CD4-positive, alpha-beta T cell (primary cell): Measurements from ENCODE around the gene GNG7. TPM values are rescaled to one million over a fixed set of nuclear protein-coding genes. Genes with fewer than 3 reads are reported as not detected.

Source experiments
- ATAC-seq: fragments of 200-7000 bp; cut with Tn5 transposase; one replicate; pipeline ENCODE4 v1.10.0; 2022; ENCODE audit warnings: mild to moderate bottlenecking; ENCODE audit not compliant: poor library complexity
- CTCF ChIA-PET: fragments of 350-600 bp; sonication (Branson Sonifier 250); formaldehyde crosslinking; loops from one replicate; lab custom pipeline; 2021; ENCODE audit warnings: antibody characterized with exemption, inconsistent platforms; lab: Charles Lee
- POLR2A ChIA-PET: fragments of 350-600 bp; sonication (Branson Sonifier 250); formaldehyde crosslinking; loops from one replicate; lab custom pipeline; 2021; ENCODE audit warnings: antibody characterized with exemption, inconsistent platforms; lab: Charles Lee
- DNase-seq, 14 experiments: peaks; one replicate each; pipeline ENCODE4 v3.0.0-alpha.2; 2013 to 2020; ENCODE audit warnings: mixed read lengths in 2 of 14
- H3K27ac ChIP-seq, 2 donors: one replicate each; pipeline versions ENCODE4 v1.5.1 to v1.7.0; 2013; ENCODE audit warnings: low read length in 2 of 2, low read depth in 1 of 2, mild to moderate bottlenecking in 1 of 2
- H3K27me3 ChIP-seq, 2 experiments: 1 replicate in 1 of 2; 2 replicates in 1 of 2; pipeline versions ENCODE4 v1.6.1 to v1.7.0; 2013; ENCODE audit warnings: low read length in 2 of 2, control low read depth in 1 of 2, mild to moderate bottlenecking in 1 of 2, moderate library complexity in 1 of 2; ENCODE audit not compliant: insufficient read depth in 2 of 2, control insufficient read depth in 1 of 2
- H3K36me3 ChIP-seq: one replicate; pipeline ENCODE4 v1.6.1; 2013; ENCODE audit warnings: low read length, control low read depth; ENCODE audit not compliant: insufficient read depth
- H3K4me1 ChIP-seq: one replicate; pipeline ENCODE4 v1.6.1; 2013; ENCODE audit warnings: low read length, control low read depth; ENCODE audit not compliant: insufficient read depth
- H3K4me3 ChIP-seq: one replicate; pipeline ENCODE4 v1.5.1; 2013; ENCODE audit warnings: mild to moderate bottlenecking, low read length, moderate library complexity
- H3K9me3 ChIP-seq, 2 experiments: 1 replicate in 1 of 2; 2 replicates in 1 of 2; pipeline versions ENCODE4 v1.6.1 to v1.7.0; 2013; ENCODE audit warnings: low read length in 2 of 2, mild to moderate bottlenecking in 2 of 2, control low read depth in 1 of 2, moderate library complexity in 1 of 2; ENCODE audit not compliant: control insufficient read depth in 1 of 2, insufficient read depth in 1 of 2
- H3K27ac Mint-ChIP-seq: one replicate; pipeline ENCODE4 v1.8.0; 2020; ENCODE audit warnings: mixed read lengths
- H3K27me3 Mint-ChIP-seq: one replicate; pipeline ENCODE4 v1.8.0; 2021; ENCODE audit warnings: mixed read lengths
- H3K36me3 Mint-ChIP-seq: one replicate; pipeline ENCODE4 v1.8.0; 2021; ENCODE audit warnings: low read depth, mixed read lengths
- H3K4me1 Mint-ChIP-seq: one replicate; pipeline ENCODE4 v1.8.0; 2021; ENCODE audit warnings: low read depth, mixed read lengths
- H3K4me3 Mint-ChIP-seq: one replicate; pipeline ENCODE4 v1.8.0; 2020; ENCODE audit warnings: mild to moderate bottlenecking, mixed read lengths
- H3K9me3 Mint-ChIP-seq: one replicate; pipeline ENCODE4 v1.8.0; 2020; ENCODE audit warnings: mixed read lengths
- intact Hi-C, 2 experiments: fragments of 100-400 bp; cut with DNase I in 1 of 2; cut with micrococcal nuclease in 1 of 2; formaldehyde crosslinking; loops; one replicate each; pipeline versions ENCODE4 v1.15.1 to v1.9.0; 2023 to 2025; cut with DNase I, micrococcal nuclease
- total RNA-seq, 174 experiments: library from RNA in 2 of 174; stranded (reverse) in 2 of 174; gene quantifications; one replicate each; pipeline ENCODE4 v1.2.3 and lab custom pipeline; 2021 to 2026
- TF ChIP-seq, protein P1 (sequence below): fragments of 200-600 bp; IDR thresholded peaks from one replicate; pipeline ENCODE4 v1.8.0; 2022; ENCODE audit warnings: antibody characterized with exemption, mild to moderate bottlenecking

Gene GNG7
- total RNA-seq, 2 experiments from 2014 or later, result 5.2 to 5.7 TPM

DNA sequence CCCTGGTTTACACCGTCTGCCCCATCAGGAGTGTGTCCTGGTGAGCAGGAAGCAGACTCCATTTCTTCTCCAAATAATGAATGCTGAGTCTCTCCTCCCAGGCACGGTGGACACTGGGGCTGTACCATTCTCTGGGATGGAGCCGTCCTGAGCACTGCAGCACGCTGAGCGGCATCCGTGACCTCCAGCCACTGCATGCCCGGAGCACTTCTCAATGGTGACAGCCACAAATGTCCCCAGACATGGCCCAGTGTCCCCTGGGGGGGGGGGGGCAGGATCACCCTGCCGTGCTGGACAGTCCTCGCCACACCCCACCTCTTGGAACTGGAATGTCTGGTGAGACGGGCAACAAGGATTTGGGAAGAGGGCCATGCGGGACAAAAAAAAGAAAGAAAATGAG is 37.4 kb downstream of the GNG7 start:
- DNase-seq (no peak), ATAC-seq (no peak)
- no peak overlapping the region for H3K4me3 ChIP-seq
- POLR2A ChIA-PET, result interaction anchor here (0.7 kb wide), 1 partner anchor 37 kb away, joined by 4 read pairs; no protein-coding TSS in a partner anchor
- intact Hi-C loops, result no loop called here
- Mint-ChIP-seq H3K36me3 (no peaks in the 10 kb centered on the region), H3K9me3 (no peaks in the 10 kb centered on the region), H3K4me3 (no peak overlapping the region), H3K27ac (no peak overlapping the region), H3K27me3 (no peaks in the 10 kb centered on the region), H3K4me1 (no peaks in the 10 kb centered on the region)
- H3K9me3 ChIP-seq, result peaks cover 8 to 9% of the 10 kb centered on the region in 2 experiments
- TF ChIP-seq, protein P1, sequence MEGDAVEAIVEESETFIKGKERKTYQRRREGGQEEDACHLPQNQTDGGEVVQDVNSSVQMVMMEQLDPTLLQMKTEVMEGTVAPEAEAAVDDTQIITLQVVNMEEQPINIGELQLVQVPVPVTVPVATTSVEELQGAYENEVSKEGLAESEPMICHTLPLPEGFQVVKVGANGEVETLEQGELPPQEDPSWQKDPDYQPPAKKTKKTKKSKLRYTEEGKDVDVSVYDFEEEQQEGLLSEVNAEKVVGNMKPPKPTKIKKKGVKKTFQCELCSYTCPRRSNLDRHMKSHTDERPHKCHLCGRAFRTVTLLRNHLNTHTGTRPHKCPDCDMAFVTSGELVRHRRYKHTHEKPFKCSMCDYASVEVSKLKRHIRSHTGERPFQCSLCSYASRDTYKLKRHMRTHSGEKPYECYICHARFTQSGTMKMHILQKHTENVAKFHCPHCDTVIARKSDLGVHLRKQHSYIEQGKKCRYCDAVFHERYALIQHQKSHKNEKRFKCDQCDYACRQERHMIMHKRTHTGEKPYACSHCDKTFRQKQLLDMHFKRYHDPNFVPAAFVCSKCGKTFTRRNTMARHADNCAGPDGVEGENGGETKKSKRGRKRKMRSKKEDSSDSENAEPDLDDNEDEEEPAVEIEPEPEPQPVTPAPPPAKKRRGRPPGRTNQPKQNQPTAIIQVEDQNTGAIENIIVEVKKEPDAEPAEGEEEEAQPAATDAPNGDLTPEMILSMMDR, result no peak
- no peaks in the 10 kb centered on the region for H3K36me3 ChIP-seq
- H3K27ac ChIP-seq, result no peak overlapping the region
- H3K27me3 ChIP-seq, result no peaks in the 10 kb centered on the region
- H3K4me1 ChIP-seq, result no peaks in the 10 kb centered on the region
- CTCF ChIA-PET, result no interaction called here

DNA sequence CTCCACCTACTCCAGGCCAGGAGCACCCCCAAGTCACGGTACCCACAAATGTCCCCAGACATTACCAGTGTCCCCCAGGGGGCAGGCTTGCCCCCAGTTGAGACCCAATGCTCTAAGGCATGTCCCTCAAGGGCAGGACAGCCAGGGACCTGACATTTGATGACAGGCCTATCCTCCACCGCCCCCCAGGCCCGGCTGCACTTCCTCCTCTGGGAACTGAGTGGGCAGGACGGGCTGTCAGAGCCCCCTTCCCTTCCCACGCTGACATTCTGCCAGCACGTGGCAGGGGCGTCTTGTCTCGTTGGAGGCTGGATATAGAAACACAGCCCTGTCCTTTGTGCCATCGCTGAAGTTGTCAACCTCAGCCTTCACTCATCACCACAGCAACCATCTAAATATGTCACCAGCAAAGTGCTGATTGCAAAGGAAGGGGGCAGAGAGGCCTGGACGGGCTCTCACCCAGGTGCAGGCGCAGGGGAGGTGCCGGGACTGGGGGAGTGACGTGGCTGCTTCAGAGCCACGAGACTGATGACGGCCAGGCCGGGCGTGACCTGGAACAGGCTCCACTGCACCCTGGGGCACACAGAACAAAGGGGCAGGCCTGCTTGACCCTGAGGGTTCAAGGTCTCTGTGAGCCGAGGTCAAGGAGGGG is 38.4 kb downstream of the GNG7 start:
- Mint-ChIP-seq H3K4me3 (no peak overlapping the region), H3K27me3 (no peaks in the 10 kb centered on the region), H3K27ac (no peak overlapping the region), H3K36me3 (no peaks in the 10 kb centered on the region), H3K4me1 (no peaks in the 10 kb centered on the region), H3K9me3 (no peaks in the 10 kb centered on the region)
- no peak overlapping the region for H3K27ac ChIP-seq
- H3K27me3 ChIP-seq, result no peaks in the 10 kb centered on the region
- ChIA-PET CTCF (no interaction called here), POLR2A (no interaction called here)
- H3K4me1 ChIP-seq, result no peaks in the 10 kb centered on the region
- TF ChIP-seq, protein P1, result no peak
- H3K36me3 ChIP-seq, result no peaks in the 10 kb centered on the region
- intact Hi-C loops, result no loop called here
- H3K9me3 ChIP-seq, result peaks cover 8 to 9% of the 10 kb centered on the region in 2 experiments
- DNase-seq, result no peak
- no peak overlapping the region for H3K4me3 ChIP-seq
- no peak for ATAC-seq

- TF ChIP-seq, protein P1, result no peak
- no peaks in the 10 kb centered on the region for H3K9me3 Mint-ChIP-seq
- no peaks in the 10 kb centered on the region for H3K4me1 Mint-ChIP-seq
- Histone ChIP-seq H3K27me3 (no peaks in the 10 kb centered on the region), H3K36me3 (no peaks in the 10 kb centered on the region), H3K4me1 (no peaks in the 10 kb centered on the region), H3K9me3 (peaks cover 8 to 9% of the 10 kb centered on the region in 2 experiments), H3K4me3 (no peak overlapping the region), H3K27ac (no peak overlapping the region)
- ATAC-seq (no peak), DNase-seq (no peak)
- intact Hi-C loops, result no loop called here
- ChIA-PET POLR2A (no interaction called here), CTCF (interaction anchor here (1.2 kb wide), 1 partner anchor 13 kb away, joined by 3 read pairs; no protein-coding TSS in a partner anchor)
- no peak overlapping the region for H3K4me3 Mint-ChIP-seq
- H3K36me3 Mint-ChIP-seq, result no peaks in the 10 kb centered on the region
- H3K27me3 Mint-ChIP-seq, result no peaks in the 10 kb centered on the region
- no peak overlapping the region for H3K27ac Mint-ChIP-seq
Observed at GRCh38 chr19:2661615-2662014, 40.9 kb downstream of the GNG7 start.
